Thyroid gland (tissue), 4 donors: ENCODE results near the gene GNG7.

ENCODE experiments used
- CTCF ChIP-seq, 6 experiments: fragments of 200-600 bp in 3 of 6; fragments of 450-650 bp in 3 of 6; sonication (generic) in 3 of 6; IDR thresholded peaks; one replicate each; pipeline ENCODE4 v1.5.1; 2016 to 2019; ENCODE audit warnings: antibody characterized with exemption in 6 of 6, mild to moderate bottlenecking in 2 of 6, inconsistent platforms in 1 of 6, moderate library complexity in 1 of 6
- POLR2A ChIP-seq, 2 donors: fragments of 450-650 bp; IDR thresholded peaks; one replicate each; pipeline ENCODE4 v1.6.1; 2017; ENCODE audit warnings: antibody characterized with exemption in 2 of 2, mild to moderate bottlenecking in 2 of 2, moderate library complexity in 1 of 2

DNA sequence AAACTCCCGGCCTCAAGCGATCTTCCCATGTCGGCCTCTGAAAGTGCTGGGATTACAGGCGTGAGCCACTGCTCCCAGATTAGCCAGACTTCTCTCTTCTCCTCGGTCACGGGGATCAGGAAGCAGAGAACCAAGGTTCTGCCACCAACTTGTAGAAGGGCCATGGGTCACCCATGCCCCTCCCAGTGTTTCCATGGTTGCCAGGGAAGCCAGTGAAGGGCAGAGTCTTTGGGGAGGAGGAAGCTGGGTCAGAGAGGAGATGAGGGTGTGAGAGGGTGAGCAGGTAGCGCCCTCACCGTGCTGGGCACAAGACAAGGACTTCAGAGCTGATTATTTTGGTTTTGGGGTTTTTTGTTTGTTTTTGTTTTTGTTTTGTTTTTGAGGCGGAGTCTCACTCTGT, 77.1 kb downstream of the GNG7 start:
- TF ChIP-seq POLR2A (IDR thresholded peaks at IDR 0.05) (peak in 1 of 2 donors; percentile 40), CTCF (IDR thresholded peaks at IDR 0.05) (no peak)
